ENCODE results near the gene CAMKMT. TPM values are rescaled to one million over a fixed set of nuclear protein-coding genes. Genes with fewer than 3 reads are reported as not detected.
"Not testable (repeated sequence)": the region's sequence is repeated elsewhere in the genome, so short reads cannot be mapped to it uniquely, and the experiment has no call there.

CAMKMT gene
- polyA plus RNA-seq, 4 donors: 13.2 to 15.0 (median 14.1) TPM

DNA sequence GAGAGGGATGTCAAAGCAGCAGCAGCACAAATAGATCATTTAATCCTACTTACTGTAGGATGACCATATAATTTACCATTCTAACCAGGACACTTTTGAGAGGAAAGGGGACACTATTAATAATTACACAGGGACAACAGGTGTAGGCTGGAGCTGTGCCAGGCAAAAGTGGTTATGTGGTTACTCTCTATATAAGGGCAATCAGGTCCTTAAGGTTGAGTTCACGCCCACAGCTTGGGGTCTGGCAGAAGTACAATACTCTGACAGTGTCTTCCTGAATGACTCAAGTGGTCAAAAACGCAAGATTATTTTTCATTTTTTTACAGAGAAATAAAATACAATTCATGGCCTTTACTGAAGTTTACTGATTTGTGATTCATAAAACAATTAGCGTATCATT lies 3.2 kb upstream of the CAMKMT start:
- no peak for DNase-seq (ENCODE audit: low read depth in 4 of 4, low spot score in 3 of 4)

DNA sequence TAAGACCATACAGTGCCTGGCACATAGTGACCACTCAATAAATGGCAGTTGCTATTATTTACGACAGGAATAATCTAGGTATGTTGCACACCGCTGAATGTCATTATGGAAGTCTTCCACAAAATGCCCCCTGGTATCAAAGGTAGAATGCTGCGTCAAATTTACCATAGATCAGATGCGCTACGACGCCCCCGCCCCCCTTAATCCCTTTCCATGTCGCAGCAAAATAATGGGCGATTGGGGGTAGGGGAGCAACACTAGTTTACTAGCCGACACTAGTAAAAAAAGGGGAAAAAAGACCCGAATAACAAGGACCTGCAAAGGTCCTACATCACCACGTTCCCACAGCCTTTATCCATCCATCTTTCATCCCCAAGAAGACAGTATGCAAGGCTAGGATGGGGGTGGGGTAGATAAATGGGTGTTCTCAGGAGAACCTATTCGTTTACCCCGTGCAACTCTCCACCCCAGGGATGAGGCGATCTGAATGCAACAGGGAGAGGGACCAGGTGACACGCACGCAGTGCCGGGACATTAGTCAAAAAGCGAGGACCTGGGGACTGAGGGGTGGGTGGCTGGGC lies 908 bp upstream of the CAMKMT start:
- DNase-seq (ENCODE audit: low read depth in 4 of 4, low spot score in 3 of 4): peak in 2 of 4 donors; percentile 45 to 49

DNA sequence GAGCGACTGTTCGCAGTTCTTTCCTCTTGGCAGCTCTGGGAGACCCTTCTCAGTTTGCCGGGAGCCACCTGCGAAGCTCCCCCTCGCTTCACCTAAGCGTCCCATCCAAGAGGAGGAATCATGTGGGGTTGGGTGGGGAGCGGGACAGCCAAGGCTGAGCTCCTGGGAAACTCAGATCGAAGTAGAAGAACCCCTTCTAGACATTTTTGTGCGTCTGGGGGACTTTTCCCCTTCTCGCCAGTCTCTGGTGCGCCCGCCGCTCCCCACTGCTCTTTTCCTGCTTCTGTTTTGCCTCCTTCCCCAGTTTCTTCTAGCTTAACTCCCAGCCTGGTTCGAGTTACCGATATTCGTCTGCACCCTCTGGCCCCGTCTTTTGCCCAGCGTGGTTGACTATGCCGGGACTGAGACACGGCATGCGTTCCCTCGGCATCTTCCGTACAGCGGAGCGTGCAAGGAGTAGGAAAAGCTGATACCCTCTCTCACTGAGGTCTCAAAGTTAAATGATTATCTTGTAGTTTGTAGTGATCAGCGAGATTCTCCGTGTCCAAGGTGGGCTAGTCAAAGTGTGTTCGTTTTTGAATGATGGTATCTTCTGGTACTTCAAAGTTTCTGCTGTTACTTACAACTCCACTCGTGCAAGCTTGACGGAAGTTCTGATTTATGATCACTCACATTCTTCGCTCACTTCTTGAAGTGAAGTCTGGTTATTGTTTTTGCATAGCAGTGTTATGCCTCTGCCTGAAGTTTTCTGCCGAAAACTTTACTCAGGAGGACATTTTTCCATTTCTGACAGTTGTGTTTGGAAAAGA lies 664 bp downstream of the CAMKMT start:
- peak in 2 of 4 donors; percentile 32 to 38 for DNase-seq (ENCODE audit: low read depth in 4 of 4, low spot score in 3 of 4)

DNA sequence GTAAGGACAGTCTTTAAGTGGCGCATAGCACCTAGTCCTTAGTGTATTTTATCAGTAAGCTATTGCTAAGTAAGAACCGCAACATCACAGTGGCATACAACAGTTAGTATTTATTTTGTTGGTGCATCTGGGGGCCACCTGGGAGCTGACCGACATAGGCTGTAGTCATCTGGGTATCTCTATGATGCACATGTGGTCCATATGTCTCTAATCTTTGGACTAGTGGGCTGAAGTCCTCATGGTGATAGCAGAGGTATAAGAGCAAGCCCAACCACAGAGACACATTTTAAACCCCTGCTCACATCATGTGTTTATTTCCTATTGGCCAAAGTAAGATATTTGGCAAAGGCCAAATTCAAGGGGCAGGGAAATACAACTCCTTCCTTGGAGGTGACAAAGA lies 2.9 kb downstream of the CAMKMT start:
- no peak for DNase-seq (ENCODE audit: low read depth in 4 of 4, low spot score in 3 of 4)

DNA sequence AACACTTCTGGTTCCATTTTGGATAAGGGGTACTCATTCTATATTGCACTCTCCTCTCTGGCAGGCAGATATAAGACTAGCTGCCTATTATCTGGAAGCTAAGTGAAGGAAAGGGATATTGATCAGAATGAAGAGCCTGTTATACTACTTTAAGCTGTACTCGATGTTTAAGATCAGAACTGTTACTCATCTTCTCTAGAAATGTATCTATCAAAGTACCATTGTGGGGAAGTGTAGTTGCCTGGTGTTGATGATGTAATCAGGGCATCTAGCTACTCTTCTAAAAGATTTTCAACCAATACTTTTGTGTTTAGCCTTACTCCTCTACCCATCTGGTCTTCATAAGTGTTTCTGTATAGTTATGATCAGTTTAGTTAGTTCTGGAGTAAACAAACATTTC lies 5.8 kb downstream of the CAMKMT start:
- DNase-seq (ENCODE audit: low read depth in 4 of 4, low spot score in 3 of 4): no peak

DNA sequence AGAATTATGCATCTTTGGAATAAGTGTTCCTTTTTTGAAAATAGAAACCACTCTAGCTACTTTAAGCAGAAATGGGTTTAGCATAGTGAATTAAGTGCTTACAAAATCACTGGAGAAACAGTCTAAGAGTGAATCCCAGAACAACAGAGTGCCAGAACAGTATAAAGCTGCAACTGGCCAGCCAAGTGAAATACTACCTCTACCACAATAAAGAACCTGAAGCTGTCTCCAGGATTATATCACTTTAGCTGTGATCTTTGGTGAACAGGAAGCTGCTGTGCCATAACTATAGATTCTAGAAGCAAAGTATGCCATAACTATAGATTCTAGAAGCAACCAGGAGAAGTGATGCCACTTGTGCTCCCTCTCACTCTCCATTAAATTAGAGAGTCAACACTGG lies 7.6 kb downstream of the CAMKMT start:
- DNase-seq (ENCODE audit: low read depth in 4 of 4, low spot score in 3 of 4): no peak

DNA sequence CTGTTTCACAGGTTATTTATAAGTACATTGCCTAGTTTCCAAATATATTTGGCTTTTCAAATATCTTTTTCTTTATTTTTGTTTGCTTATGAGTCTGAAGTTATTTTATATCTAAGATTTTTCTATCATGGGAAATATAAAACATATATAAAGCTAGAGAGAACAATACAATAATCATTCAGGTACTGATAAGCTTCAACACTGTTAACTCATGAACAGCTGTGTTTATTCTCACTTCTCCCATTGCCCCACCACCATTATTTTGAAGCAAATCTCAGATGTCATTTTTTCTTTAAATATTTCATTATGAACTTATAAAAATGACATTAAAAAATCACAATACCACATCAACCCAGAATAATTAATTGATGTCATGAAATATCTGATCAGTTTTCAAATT lies 9.7 kb downstream of the CAMKMT start:
- DNase-seq (ENCODE audit: low read depth in 4 of 4, low spot score in 3 of 4): no peak

DNA sequence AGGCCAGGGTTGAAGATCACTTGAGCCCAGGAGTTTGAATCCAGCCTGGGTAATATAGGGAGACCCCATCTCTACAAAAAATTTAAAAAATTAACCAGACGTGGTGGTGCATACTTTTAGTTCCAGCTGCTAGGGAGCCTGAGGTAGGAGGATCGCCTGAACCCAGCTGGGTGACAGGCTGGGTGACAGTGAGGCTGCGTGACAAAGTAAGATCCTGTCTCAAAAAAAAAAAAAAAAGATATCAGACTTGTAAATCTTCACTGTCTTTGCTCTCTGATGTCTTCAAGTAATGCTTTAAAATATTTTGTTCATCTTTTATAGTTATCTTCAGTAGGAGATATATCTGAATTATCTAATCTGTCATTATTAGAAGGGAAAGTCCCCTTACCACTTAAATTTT lies 10.5 kb downstream of the CAMKMT start:
- no peak for DNase-seq (ENCODE audit: low read depth in 4 of 4, low spot score in 3 of 4)

DNA sequence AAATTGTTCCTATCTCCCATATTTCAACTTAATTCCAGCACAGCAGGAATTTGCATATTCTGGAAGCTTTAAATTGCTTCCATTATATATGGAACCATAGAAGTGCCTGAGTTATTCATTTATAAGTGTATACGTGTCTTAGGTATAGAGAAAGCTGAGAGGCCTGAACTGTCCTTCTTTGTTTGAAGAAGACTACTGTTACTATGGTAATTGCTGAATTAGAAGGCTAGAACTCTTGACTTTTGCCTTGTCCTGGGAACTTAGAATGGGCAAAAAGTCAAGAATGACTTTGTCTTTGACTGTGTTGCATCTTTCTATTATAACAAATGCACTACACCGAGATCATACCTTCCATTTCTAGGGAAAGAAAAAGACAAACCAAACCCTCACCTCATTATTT lies 15.7 kb downstream of the CAMKMT start:
- no peak for DNase-seq (ENCODE audit: low read depth in 4 of 4, low spot score in 3 of 4)

DNA sequence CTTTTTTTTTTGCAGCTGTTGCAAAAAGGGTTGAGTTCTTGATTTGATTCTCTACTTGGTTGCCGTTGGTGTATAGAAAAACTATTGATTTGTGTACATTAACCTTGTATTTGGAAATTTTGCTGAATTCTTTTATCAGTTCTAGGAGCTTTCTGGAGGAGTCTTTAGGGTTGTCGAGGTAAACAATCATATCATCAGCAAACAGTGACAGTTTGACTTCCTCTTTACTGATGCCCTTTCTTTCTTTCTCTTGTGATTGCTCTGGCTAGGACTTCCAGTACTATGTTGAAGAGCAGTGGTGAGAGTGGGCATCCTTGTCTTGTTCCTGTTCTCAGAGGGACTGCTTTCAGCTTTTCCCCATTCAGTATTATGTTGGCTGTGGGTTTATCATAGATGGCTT lies 23.5 kb downstream of the CAMKMT start:
- DNase-seq (ENCODE audit: low read depth in 4 of 4, low spot score in 3 of 4): not testable (repeated sequence)

DNA sequence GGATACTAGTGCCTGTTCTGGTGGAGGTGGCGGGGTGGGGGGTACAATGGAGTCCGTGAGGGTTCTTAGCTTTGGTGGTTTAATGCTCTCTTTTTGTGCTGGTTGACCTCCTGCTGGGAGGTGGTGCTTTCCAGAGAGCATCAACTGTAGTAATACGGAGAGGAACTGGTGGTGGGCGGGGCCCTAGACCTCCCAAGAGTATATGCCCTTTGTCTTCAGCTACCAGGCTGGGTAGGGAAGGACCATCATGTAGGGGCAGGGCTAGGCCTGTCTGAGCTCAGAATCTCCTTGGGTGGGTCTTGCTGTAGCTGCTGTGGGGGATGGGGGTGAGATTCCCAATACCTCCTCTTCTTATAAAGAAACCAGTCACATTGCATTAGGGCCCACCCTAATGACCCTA lies 27.1 kb downstream of the CAMKMT start:
- no peak for DNase-seq (ENCODE audit: low read depth in 4 of 4, low spot score in 3 of 4)

DNA sequence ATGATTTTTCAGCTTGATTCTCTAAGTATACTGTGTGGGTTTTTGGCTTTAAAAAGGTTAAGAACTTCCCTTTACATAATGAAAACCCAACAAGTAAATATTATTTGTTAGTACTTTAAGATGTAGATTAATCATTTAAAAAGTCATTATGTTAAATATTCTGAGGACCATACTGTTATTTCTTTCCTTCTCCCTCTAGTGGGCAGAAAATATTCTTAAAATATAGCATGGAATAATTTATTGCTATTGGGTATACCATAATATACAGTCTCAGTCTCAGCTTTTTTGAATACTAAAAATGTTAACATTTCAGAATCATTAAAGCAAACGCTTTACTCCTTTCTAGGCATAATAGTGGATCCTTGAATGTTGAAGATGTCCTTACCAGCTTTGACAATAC lies 28.1 kb downstream of the CAMKMT start:
- DNase-seq (ENCODE audit: low read depth in 4 of 4, low spot score in 3 of 4): no peak

DNA sequence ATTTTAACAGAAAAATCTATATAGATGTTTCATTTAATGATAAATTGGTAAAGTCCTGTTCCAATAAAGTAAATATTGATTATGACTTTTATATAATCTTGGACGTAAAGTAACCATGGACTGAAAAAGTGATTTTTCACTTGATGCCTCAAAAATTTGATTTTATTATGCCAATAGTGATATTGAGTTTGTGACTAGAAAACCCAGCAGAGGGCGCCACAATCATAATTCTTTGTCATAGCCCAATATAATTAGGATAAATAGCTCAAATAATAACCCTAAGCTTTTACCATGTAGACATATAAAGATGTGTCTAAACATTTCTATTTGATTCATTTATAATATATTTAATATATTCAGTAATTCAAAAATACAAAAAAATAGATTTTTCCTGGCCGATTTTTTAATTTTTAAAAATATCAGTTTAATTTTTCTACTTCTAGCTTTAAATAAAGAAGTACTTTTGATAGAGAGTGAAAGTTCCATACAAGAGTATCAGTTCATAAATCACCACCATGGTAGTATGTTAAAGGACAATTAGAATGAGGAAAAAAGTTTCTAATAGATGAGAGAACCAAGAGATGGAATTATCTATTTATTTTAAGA lies 30.7 kb downstream of the CAMKMT start:
- peak in 3 of 4 donors; percentile 5 to 12 (median 5) for DNase-seq (ENCODE audit: low read depth in 4 of 4, low spot score in 3 of 4)

DNA sequence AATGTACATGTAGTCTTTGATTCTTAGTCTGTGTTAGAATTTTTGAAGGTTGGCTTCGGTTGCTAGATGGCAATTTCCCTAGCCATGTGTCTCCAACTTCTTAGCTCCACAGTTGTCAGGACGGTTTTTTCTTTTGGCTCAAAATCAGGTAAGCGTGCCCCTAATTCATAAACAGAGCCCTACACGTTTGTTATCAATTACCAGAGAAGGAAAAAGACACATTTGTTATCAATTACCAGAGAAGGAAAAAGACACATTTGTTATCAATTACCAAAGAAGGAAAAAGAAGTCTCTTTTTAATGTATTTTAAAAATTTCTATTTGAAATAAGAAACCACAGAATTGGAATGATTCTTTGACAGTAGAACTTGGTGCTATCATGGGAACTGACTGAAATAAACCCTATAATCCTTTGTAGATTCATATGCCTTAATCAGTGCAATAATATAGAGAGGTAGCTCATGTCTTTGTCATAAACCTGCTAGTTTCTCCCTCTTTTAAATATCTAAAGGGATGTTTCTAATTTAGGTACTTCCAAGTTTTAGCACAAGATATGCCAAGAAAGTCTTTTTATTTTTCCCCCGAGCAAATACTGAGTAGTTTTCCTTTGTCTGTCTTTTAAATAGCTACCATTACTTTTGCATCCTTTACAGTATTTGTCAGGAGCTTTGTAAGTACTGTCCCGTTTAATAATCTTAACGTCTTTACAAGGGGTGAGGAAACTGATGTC lies 35.9 kb downstream of the CAMKMT start:
- DNase-seq (ENCODE audit: low read depth in 4 of 4, low spot score in 3 of 4): no peak

DNA sequence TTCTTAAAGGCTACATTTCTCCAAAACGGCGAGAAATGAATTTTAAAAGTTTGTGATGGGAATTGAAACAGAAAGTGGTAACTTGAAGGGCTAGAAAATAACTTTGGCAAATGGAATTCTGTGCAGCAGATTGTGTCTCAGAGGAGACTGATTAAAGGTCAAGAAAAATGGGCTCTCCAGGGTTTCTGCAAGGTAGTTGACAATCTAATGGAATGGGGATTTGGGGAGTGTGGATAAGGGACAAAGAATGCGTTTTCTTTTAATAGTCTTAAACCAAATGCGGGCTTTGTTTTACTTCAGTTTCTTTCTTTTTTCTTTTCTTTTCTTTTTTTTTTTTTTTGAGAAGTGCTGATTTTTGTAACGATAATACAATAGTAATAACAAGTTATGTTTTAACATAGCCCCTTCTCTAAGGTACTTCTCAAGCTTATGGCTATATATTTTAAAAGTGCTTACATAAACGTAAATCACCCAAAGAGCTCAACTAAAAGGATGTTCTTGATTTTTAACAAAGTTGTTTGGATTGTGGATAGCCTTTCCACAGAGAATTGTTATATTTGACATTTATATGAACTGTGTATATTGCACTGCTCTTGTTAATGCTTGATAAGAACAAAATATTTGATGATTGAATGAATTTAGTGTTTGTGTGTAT lies 36.6 kb downstream of the CAMKMT start:
- no peak for DNase-seq (ENCODE audit: low read depth in 4 of 4, low spot score in 3 of 4)

DNA sequence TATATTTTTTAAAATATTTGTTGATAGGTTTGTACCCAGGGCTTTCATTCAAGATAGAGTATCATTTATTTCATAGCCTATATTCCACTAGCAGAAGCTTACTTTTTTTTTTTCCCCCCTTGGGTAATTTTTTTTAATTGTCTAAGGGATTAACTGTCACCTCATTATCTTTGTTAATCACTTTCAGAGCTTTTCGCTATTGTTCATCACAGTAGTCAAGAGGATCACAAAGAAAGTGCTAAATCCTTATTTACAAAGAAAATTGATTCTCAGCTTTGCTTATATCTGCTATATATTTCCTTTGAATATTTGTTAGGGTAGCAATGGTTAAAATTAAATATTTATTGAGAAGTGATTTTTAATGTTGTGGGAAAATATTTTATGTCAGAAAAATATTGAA lies 59.0 kb downstream of the CAMKMT start:
- DNase-seq (ENCODE audit: low read depth in 4 of 4, low spot score in 3 of 4): no peak

DNA sequence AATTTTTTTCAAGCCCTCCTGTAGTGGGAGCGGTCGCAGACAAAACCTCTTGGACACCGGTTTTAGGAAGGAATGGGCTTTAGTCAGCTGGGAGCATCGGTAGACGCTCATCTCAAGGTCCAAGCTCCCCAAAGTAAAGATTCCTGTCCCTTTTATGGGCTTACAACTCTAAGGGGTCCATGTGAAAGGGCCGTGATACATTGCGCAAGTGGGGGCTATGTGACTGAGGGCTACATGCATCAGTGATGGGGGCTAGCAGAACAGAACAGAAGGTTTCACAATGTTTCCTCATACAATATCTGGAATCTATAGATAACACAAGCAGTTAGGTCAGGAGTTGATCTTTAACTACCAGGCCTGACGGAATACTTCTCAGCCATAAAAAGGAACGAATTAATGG lies 62.5 kb downstream of the CAMKMT start:
- no peak for DNase-seq (ENCODE audit: low read depth in 4 of 4, low spot score in 3 of 4)

DNA sequence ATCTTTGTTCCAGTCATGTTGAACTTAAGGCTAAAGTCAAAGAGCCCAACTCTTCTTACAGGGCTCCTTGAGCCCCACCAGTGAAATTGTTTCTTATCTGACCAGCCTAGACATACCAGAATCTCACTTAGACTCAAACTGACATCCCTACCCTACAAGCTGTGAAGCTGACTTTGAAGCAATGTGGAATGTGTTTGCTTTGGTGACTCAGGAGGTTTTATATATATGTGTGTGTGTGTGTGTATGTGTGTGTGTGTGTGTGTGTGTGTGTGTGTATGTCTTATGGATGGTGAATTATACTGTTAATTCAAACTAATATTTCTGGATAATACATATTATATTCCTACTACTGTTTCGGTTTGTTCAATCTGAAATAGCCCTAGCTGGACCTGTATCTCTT lies 67.3 kb downstream of the CAMKMT start:
- no peak for DNase-seq (ENCODE audit: low read depth in 4 of 4, low spot score in 3 of 4)

DNA sequence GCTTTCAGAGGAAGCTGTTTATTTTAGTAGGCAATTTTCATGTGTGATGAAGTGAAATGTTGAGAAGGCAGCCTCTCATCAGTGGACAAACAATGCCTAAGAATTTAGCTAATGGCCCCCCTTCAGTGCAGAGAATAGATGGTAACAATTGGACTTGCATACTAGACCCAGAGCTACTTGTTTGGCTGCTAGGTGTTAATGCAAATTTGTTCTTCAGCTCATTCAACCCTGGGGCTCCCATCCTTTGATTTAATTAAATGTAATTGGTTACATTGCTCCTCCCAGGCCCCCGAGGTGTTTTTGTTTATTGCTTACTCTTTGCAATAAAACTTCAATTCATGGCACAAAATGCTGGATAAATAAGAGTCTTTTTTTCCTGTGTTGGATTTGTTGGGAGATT lies 68.6 kb downstream of the CAMKMT start:
- no peak for DNase-seq (ENCODE audit: low read depth in 4 of 4, low spot score in 3 of 4)

DNA sequence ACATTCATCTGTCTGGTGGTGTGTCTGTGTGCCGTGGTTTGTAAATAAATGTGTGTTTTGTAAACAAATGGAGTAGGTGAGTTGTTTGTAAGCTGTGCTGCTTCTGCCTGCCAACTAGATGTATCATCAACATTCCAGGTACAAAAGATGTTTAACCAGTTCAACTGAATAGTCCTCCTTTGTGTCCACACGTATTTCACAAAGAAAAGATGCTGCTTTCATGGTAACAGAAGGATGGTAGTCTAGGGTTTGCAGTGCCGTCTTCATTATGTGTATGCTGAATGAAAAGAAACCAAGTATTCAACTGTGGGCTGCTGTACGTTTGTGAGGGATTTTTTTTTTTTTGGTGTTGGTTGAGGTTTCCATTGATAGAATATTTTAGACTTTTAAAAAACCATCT lies 72.1 kb downstream of the CAMKMT start:
- DNase-seq (ENCODE audit: low read depth in 4 of 4, low spot score in 3 of 4): no peak

DNA sequence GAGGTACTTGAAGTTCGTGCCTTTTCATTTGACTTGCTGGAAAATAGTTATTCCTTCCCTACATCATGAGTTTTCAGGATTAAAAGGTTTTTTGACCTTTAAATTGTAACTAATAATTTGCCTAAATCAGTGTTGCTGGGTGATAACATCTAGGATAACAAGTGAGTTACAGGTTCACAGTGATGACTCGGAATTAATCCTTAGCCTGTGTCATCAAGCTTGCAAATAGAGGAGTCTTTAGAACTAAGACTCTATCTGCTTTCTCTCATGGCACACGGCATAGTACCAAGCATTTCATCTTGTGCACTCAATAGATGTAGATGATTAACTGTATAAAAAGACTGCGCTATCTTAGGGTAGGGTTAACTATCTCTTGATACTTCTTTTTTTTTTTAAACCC lies 79.5 kb downstream of the CAMKMT start:
- DNase-seq (ENCODE audit: low read depth in 4 of 4, low spot score in 3 of 4): no peak
